GM12865 (cell line): ENCODE data around the gene STXBP6.

Experiments used
- DNase-seq: peaks from one replicate; pipeline ENCODE4 v3.0.0; 2010; ENCODE audit warnings: low read depth
- H3K4me3 ChIP-seq: 2 replicates; pipeline ENCODE4 v1.5.1; 2011; ENCODE audit warnings: mild to moderate bottlenecking, low read depth, low read length, control low read depth
- CTCF ChIP-seq: IDR thresholded peaks from 2 replicates; pipeline ENCODE4 v1.5.1; 2011; ENCODE audit warnings: low read length, control low read depth, low read depth, inconsistent platforms; ENCODE audit not compliant: insufficient read depth; ENCODE audit errors: missing control alignments

The STXBP6 gene

GRCh38 chr14:24976602-24977001 lies 73.3 kb downstream of the STXBP6 start:
- no peak for DNase-seq
- TF ChIP-seq CTCF, result no peak
- no peak overlapping the region for H3K4me3 ChIP-seq

- DNase-seq, result no peak
- no peak for TF ChIP-seq CTCF
- no peak overlapping the region for H3K4me3 ChIP-seq
Measured at GRCh38 chr14:24975393-24975792, 74.6 kb downstream of the STXBP6 start.

DNA sequence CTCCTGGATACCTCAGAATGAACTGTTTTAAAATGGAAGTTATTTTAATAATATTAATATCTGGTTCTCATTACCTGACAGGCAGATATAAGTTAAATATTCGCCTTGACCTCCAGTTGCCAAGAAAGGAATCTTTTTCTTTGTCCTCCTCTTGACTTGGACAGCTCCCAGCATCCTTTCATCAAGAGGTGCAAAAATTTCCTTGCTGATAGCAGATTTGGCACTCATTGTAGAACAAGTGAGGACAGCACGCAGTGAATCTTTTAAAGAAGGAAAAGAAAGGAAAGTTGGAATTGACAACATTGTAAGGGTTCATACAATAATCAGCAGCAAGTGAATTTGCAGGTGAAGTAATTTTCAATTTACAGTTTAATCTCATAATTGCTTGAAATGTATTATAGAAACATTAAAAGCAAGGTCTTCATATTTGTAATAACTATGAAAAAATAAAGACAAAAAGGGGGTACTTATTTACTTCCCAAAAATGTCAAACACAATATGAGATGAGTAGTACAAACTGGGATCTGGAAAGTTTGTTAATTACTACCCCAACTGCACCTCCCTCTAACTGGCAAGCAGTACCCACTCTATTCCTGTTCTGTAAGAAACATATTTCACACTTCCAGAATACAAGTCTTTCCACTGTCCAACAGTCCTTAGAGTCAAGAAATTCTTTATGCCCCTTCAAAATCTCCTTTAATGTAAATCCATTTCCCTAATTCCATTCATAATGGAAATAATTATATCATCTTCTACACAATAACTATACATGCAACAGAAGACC lies 75.2 kb downstream of the STXBP6 start:
- H3K4me3 ChIP-seq, result no peak overlapping the region

DNA sequence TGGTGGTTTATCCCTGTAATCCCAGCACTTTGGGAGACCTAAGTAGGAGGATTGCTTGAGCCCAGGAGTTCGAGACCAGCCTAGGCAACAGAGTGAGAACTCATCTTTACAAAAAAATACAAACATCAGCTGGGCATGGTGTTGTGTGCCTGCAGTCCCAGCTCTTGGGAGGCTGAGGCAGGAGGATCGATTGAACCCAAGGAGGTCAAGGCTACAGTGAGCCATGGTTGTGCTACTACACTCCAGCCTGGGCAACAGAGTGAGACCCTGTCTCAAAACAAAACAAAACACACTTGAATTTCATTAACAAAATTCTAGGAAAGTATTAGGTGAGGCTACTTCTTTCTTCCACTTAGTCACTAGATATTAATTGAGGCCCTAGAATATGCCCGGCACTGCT lies 77.1 kb downstream of the STXBP6 start:
- no peak for DNase-seq
- no peak overlapping the region for H3K4me3 ChIP-seq
- no peak for TF ChIP-seq CTCF

More for the DNA sequence above, 75.2 kb downstream of the STXBP6 start:
- TF ChIP-seq CTCF, result no peak
- no peak for DNase-seq

DNA sequence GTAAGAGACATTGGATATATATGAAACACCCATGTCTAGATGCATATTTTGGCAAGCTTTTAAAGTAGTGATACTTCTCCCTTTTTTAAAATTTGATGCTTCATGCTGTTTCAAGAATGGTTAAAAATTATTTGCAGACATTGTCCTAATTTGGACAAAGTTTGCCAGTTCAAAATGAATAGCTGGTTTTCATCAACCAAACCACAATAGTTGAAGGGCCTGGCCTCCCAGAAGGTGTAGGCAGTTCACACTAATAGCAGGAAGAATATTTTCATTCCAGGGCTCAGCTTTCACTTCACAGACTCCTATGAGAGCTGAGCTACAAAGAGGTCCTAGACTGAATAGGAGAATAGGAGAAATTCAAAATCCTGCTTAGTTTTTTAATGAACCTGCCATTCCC lies 78.7 kb downstream of the STXBP6 start:
- DNase-seq, result no peak
- H3K4me3 ChIP-seq, result no peak overlapping the region
- TF ChIP-seq CTCF, result no peak

DNA sequence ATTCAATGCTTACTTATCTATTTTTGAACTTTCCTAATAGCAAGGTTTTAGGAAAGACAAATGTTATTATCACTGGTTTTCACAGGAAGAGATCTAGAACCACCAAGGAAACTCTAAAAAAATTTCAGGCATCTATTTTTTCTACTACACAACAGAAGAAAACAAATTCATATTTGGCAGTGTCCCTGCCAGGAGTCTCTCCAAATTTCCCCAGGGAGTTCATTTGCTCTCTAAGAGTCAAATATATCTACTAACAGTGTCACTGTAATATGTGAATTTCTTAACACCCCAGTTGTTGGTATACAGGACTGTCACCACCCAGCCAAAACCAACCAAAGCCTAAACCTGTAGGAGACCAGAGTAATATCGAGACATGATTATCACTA lies 83.4 kb downstream of the STXBP6 start:
- DNase-seq, result no peak
- TF ChIP-seq CTCF, result no peak
- H3K4me3 ChIP-seq, result no peak overlapping the region
